ENCODE results near the gene GRM7. TPM values are rescaled to one million over a fixed set of nuclear protein-coding genes. Genes with fewer than 3 reads are reported as not detected.

GRM7 gene
- total RNA-seq, 4 donors from 2014 or later, result 0.09 TPM; not detected in 3

DNA sequence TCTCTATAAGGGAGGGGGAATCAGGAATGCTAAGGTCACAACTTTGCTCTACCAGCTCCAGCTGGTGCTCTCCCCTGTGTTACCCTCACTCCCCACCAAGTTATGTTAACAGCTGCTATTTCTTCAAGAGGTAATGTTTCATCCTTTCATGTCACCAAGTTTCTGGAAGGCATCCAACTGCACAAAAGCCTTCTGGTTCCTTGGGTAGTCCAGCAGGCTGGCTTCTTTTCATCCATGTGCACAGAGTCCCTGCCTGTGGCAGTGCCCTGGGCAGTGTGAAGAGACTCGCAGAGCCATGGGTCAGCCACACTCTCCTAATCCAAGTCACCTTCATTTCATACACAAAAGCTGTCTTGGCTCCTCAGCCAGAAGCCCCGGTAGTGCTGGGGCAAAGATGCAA is 903.2 kb downstream of the GRM7 start:
- no peak overlapping the region for H3K27ac ChIP-seq
- WGBS, 2 donors, result 67 to 100% methylated on average over 1 of the region's 2 CpGs
- DNase-seq, result no peak
- no peaks in the 10 kb centered on the region for H3K4me1 ChIP-seq
- H3K9me3 ChIP-seq, result no peaks in the 10 kb centered on the region
- no peaks in the 10 kb centered on the region for H3K36me3 ChIP-seq
- H3K4me3 ChIP-seq, result no peak overlapping the region
- H3K27me3 ChIP-seq, result no peaks in the 10 kb centered on the region
- TF ChIP-seq, protein P1, sequence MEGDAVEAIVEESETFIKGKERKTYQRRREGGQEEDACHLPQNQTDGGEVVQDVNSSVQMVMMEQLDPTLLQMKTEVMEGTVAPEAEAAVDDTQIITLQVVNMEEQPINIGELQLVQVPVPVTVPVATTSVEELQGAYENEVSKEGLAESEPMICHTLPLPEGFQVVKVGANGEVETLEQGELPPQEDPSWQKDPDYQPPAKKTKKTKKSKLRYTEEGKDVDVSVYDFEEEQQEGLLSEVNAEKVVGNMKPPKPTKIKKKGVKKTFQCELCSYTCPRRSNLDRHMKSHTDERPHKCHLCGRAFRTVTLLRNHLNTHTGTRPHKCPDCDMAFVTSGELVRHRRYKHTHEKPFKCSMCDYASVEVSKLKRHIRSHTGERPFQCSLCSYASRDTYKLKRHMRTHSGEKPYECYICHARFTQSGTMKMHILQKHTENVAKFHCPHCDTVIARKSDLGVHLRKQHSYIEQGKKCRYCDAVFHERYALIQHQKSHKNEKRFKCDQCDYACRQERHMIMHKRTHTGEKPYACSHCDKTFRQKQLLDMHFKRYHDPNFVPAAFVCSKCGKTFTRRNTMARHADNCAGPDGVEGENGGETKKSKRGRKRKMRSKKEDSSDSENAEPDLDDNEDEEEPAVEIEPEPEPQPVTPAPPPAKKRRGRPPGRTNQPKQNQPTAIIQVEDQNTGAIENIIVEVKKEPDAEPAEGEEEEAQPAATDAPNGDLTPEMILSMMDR (IDR thresholded peaks at IDR 0.05), result no peak
- no peak for TF ChIP-seq POLR2A (IDR thresholded peaks at IDR 0.05)
- intact Hi-C loops (cut with DNase I), result no loop called here

DNA sequence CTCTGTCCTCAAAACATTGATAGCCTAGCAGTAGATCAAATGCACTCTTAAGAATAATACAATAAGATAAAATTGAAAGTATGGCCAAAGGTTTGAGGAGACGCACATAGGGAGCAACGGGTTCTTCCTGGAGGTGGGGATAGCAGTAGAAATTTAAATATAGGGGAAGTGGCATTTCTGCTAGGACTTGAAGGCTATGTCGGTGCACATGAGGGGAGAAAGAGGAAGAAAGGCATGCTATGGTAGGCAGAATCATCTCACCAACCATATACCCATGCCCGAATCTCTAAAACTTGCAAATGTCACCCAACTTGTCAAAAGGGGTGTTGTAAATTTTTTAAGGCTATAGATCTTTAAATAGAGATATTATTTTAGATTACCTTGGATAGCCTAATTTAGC is 905.6 kb downstream of the GRM7 start:
- WGBS, 2 donors, result 72 to 81% methylated on average over 4 of the region's 4 CpGs

DNA sequence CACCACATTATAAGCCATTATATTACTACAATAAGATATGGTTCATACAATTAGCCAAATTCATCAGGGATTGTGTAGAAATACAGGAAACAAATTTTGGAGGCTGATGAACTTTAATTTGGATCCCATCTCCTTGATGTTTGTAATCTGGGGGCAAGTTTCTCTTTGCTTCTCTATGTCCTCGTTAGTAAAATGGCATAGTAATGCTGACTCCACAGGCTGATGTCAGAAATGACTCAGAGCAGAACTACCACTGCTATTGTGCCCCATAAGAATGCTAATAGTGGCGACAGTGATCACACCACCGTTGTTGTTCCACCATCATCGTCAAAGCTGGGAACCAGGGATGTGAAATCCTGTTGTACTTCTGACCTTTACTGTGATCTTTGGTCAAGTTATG is 918.4 kb downstream of the GRM7 start:
- Histone ChIP-seq H3K27ac (no peak overlapping the region), H3K4me3 (no peak overlapping the region), H3K36me3 (no peaks in the 10 kb centered on the region), H3K4me1 (no peaks in the 10 kb centered on the region), H3K27me3 (no peaks in the 10 kb centered on the region), H3K9me3 (no peaks in the 10 kb centered on the region)
- DNase-seq, result no peak
- intact Hi-C loops (cut with DNase I), result no loop called here
- WGBS, 2 donors, result 0 to 48% methylated on average over 1 to 2 of the region's 4 CpGs
- no peak for TF ChIP-seq POLR2A (IDR thresholded peaks at IDR 0.05)
- TF ChIP-seq, protein P1 (IDR thresholded peaks at IDR 0.05), result no peak

More for the DNA sequence above, 905.6 kb downstream of the GRM7 start:
- no peak overlapping the region for H3K27ac ChIP-seq
- TF ChIP-seq, protein P1 (IDR thresholded peaks at IDR 0.05), result no peak
- TF ChIP-seq POLR2A (IDR thresholded peaks at IDR 0.05), result no peak
- H3K4me3 ChIP-seq, result no peak overlapping the region
- H3K27me3 ChIP-seq, result no peaks in the 10 kb centered on the region
- no peaks in the 10 kb centered on the region for H3K36me3 ChIP-seq
- intact Hi-C loops (cut with DNase I), result no loop called here
- no peaks in the 10 kb centered on the region for H3K4me1 ChIP-seq
- no peaks in the 10 kb centered on the region for H3K9me3 ChIP-seq
- no peak for DNase-seq

DNA sequence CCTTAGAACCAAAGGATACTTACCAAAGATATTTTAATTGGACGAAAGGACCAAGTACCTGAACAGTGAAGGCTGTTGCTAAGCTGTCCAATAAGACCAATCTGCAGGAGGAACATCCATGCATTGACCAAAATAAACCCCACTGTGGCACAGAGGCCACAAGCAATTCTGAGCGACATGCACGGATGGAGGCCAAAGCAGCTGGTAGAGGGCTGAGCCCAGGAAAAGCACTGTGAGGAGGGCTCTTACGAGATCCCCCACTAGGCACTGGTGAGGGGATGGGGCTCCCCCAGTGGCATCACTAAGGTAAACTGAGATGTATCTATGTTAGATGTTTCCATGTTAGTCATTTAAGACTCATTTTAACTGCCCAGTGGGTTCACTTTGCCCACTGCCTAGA is 920.5 kb downstream of the GRM7 start:
- Histone ChIP-seq H3K9me3 (no peaks in the 10 kb centered on the region), H3K4me1 (no peaks in the 10 kb centered on the region), H3K27me3 (no peaks in the 10 kb centered on the region), H3K36me3 (no peaks in the 10 kb centered on the region), H3K27ac (no peak overlapping the region), H3K4me3 (no peak overlapping the region)
- TF ChIP-seq, protein P1 (IDR thresholded peaks at IDR 0.05), result no peak
- no peak for TF ChIP-seq POLR2A (IDR thresholded peaks at IDR 0.05)
- DNase-seq, result no peak
- intact Hi-C loops (cut with DNase I), result no loop called here
- WGBS, 2 donors, result 71% methylated on average over 2 to 4 of the region's 4 CpGs

DNA sequence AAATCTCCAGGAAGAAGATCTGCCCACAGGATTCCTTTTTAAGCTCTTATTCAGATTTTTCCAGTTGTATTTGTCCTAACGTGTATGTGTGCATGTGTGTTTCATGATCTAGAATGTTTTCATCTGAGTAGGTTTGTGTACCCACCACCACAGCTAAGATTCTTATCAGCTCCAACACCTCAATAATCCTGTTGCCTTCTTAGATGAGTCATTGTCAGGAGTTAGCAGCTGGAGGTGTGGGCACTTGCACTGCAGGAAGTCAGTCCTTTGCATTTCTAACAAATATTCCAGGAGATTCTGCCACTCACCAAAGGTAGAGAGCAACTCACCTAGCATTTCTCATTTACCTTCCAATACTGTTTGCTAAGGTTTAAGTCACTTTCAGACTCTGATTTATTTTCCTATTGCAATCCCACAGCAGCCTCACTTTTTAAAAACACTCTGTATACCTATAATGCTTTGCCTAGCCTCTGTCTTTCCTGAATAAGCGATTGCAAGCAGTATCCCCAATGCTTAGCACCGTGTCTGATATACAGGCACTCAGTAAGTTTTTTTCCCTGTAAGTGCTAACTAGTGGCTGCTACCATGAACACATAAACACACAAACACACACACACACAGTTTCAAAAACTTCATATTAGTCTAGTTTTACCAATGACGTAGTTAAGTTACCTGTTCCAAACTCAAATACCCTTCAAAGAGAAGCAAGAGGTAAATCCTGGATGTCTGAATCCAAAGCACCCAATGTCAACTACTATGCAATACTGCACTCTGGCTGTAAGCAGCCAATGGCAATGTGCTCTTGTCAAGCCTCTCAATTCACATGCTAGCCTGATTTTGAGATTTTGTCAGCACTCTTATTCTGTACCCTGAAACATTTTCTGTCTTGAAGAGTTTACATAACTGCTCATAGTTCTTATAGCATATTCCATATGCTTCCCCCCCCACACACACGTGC is 927.2 kb downstream of the GRM7 start:
- no peak for TF ChIP-seq POLR2A (IDR thresholded peaks at IDR 0.05)
- TF ChIP-seq, protein P1 (IDR thresholded peaks at IDR 0.05), result no peak
- H3K9me3 ChIP-seq, result no peaks in the 10 kb centered on the region
- H3K4me1 ChIP-seq, result no peaks in the 10 kb centered on the region
- no peak for DNase-seq
- 57 to 64% methylated on average over 5 of the region's 5 CpGs for WGBS, 2 donors
- H3K27ac ChIP-seq, result no peak overlapping the region
- intact Hi-C loops (cut with DNase I), result no loop called here
- no peaks in the 10 kb centered on the region for H3K36me3 ChIP-seq
- no peak overlapping the region for H3K4me3 ChIP-seq
- no peaks in the 10 kb centered on the region for H3K27me3 ChIP-seq
